ENCODE data around the gene MCM3AP.
"Not testable (repeated sequence)": the region's sequence is repeated elsewhere in the genome, so short reads cannot be mapped to it uniquely, and the experiment has no call there.

MCM3AP gene

GRCh38 chr21:46239817-46240325 is 45.5 kb downstream of the MCM3AP start:
- DNase-seq, result no peak

GRCh38 chr21:46237474-46237873 is 47.9 kb downstream of the MCM3AP start:
- no peak for DNase-seq

- DNase-seq, result no peak
Observed at GRCh38 chr21:46234436-46234950, 50.9 kb downstream of the MCM3AP start.

DNA sequence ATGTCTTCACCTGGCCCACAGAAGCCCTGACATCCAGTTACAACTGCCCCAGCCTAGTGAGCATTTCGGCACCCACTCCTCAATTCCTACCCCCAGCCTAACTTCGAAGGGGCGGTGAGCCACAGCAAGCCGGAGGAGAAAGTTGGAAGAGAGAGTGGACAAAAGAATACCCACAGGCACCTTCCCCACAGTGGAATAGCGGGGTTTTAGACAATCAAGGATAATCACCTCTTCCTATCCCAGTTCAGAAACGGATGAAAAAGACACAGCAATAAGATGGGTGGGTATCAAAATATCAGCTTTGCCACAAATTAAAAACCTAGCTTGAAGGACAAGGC is 55.5 kb downstream of the MCM3AP start:
- no peak for DNase-seq

DNA sequence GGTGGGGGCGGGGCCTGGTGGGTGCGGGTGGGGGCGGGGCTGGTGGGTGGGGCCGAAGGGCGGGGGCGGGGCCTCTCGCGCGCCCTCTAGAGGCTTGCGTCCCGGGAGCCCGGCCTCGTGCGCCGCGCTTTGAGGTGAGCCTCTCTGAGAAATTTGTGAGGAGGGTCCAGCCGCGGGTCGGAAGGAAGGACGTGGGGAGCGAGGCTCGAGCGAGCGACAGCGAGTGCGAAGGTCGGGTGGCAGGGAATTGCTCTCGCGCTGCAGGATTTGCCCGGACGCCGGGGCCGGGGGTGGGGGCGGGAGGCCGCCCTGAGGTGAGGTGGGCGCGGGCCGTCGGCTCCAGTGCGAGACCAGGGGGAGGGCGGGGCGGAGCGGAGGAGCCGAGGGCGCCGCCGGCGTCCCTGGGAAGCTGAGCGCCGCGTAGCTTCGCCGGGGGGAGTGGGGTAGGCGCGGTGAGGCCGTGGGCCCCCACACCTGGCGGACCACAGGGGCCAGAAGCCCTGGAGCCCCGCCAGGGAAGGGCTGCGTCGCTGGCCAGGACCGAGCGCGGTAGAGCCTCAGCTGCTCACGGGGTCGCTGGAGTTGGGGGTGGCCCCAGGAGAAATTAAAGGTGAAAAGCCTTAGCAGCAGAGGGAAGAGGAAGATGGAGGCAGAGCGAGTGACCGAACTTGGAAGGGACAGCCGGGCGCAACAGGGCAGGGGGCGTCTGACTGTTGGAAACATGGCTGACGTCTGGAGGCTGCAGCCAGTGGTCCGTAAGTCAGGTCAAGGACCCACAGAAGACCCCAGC is 56.1 kb downstream of the MCM3AP start:
- no peak for DNase-seq

DNA sequence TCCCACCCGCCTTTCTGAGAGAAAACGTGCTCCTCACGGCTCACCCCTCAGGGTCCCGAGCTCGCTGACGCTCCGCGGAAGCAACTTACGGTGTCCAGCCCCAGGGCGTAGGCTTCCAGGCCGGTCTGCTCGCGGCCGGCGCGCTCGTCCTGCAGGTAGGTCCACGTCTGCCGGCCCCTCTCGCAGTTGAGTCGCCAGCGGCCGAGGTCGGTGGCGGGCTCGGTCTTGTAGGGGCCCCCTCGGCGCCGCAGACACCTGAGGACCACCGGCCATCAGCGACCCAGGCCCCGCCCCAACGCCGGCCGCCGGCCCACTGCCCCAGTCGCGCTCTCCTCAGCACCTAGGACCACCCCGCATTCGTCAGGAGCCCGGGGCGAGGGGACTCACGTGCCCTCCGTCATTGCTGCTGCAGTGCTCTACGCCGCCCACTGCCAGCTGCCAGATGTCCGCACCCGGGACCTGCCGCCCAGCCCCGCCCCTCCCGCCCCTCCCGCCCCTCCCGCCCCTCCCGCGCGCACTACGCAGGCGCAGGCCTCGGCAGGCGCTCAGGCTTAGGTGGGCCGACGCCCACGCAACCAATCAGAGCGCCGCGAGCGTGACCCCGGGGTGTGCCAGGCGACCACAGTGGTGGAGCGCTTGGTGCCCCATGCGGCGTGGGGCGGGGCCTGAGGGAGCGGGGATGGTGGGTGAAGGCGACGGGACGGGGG is 56.9 kb downstream of the MCM3AP start, which contains the start of gene LSS:
LSS (minus strand) TSS at position 430 of the 707 bp plus-strand sequence; CDS start at position 401, 29 bp downstream.
- DNase-seq, result peak; percentile 98

- DNase-seq, result no peak
Observed at GRCh38 chr21:46227811-46228344, 57.5 kb downstream of the MCM3AP start.

- DNase-seq, result no peak
Observed at GRCh38 chr21:46226920-46227599, 58.4 kb downstream of the MCM3AP start.

DNA sequence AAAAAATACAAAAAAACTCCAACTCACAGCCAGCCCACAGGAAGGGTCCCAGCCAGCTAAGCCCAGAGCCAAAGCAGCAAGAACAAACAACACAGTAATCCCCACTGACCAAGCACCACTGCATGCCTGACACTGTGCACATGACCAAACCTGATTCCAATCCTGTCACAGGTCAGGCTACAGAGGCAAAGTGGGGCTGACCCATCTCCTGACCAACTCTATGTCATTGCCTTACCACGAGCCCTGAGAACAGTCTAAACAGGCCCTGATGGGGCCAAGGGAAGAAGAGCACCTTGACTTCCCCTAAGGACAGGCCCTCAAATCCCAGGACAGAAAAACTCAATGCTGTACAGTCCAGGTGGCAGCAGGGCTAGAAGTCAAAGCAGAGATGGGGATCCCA is 59.3 kb downstream of the MCM3AP start:
- no peak for DNase-seq

DNA sequence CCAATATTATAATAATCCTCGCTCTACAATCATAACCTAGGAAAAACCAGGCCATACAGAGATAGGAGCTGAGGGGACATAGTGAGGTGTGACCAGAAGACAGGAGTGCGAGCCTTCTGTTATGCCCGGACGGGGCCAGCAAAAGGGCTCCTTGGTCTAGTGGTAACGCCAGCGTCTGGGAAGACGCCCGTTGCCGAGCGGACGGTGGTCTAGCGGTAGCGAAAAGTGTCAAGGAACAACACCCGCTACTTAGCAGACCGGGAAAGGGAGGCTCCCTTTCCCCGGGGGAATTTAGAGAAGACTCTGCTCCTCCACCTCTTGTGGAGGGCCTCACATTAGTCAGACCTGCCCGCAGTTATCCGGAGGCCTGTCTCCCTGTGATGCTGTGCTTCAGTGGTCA is 61.8 kb downstream of the MCM3AP start:
- not testable (repeated sequence) for DNase-seq

DNA sequence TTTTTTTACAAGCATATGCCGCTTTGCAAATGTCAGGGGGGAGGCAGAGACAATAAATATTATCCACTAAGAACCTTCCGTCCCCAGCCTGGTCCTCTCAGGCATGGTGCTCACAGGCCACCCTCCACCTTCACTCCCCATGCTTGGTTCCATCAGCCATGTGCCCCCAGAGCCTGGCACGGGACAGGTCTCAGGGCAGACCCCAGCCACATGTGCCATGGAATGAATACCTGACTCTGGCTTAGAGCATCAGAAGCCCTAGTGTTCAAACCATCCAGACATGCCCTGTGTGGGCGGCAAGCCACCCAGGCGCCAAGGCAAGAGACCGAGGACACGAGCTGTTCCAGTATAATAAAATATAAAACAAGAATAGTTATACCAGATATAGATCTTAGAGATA is 62.2 kb downstream of the MCM3AP start:
- no peak for DNase-seq

GRCh38 chr21:46222436-46223116 is 62.8 kb downstream of the MCM3AP start:
- no peak for DNase-seq

DNA sequence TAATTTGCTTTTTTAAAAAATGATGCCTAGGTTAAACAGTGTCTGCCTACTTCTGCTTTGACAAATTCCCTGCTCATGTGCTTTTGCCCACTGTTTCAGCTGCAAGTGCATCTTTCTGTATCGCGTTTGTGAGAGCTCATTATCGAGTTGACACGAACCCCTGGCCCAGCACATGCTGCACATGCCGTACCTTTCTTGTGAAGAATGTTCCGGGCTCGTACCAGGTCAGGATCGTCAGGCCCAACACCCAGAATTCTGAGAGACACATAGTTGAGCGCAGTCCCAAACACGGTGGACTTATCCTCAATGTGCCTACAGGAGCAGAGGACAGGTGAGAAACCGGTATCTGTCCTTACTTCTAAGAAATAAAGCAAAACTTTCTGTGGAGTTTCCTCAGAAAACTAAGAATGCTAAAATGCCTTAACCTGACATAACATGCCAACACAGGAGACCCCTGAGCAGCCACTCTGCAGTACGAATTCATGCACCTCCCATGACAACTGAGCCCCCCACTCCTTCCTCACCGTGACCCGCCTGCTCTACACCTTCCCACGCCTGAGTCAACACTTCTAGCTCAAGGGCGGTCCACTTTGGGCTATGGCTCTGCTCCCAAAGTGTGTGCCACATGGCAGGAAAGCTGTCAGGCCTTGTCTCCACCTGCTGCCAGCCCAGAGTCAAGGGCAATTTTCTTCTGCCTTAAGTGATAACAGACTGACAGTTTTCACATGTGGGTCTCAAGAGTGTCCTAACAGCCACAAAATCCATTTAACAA is 63.6 kb downstream of the MCM3AP start:
- DNase-seq, result no peak

- DNase-seq, result no peak
Observed at GRCh38 chr21:46220847-46221246, 64.6 kb downstream of the MCM3AP start.

GRCh38 chr21:46220275-46220810 is 65.1 kb downstream of the MCM3AP start:
- DNase-seq, result no peak

DNA sequence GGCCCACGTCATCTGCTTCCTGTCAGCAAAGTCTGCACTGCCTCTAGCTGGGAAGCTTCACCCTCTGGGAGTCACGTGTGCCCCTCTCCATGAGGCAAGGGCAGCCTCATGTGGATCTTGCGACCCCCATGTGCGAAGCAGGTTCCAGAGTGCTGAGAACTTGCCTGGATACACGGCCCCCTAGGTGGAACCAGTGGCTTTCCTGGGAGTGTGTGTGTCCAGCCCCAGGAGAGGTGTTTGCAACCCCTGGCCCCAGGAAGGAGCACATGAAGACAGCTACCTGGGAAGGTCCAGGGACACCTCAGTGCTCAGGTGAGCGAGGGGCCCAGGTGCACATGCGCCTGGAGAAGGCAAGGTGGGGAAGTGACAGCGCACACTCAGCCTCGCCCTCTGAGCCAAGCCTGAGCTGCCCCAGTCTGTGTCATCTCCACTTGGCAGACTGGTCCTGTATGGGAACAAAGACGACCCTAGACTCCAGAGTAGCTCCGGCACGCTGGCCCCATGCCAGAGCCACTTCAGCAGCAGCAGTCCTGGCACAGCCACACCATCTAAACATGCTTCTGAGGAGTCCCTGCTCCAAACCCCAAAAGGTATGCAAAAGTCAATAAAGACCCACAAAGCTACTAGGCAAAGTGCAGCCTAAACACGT is 65.7 kb downstream of the MCM3AP start:
- no peak for DNase-seq

GRCh38 chr21:46218906-46219590 is 66.4 kb downstream of the MCM3AP start:
- no peak for DNase-seq

GRCh38 chr21:46217511-46218196 is 67.8 kb downstream of the MCM3AP start:
- no peak for DNase-seq

DNA sequence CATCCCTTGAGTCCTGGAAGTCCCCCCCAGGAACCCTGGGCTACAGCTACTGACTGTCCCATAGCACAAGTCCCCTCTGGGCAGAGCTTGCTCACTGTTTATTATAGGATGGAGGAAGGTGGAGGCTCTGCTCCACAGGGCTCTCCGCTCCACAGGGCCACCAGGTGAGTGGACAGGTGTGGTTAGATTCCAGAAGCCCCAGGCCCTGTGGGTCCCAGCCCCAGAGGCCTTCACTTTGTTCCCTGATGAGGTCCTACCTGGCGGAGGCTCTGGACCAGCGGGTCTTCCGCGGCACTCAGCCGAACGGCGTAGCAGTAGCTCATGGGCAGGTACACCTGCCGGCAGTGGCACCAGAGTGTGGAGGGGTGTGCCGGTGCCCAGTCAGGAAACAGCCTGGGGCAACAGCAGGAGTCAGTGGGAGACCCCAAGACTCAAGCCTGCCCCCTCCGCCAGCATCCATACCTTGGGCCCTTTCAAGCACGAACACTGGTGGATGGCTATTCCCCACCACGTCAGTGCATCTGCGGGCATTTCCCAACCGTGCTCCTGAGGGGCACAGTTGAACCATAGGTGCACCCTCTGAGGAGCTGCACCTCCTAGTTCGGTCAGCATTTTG is 69.2 kb downstream of the MCM3AP start:
- DNase-seq, result no peak

All from eye (tissue), 1 donor.